Gastrocnemius medialis (tissue), 4 donors: ENCODE measurements around the gene OTOA. TPM values are rescaled to one million over a fixed set of nuclear protein-coding genes. Genes with fewer than 3 reads are reported as not detected.
"Not testable (repeated sequence)": the region's sequence is repeated elsewhere in the genome, so short reads cannot be mapped to it uniquely, and the experiment has no call there.

ENCODE experiments used
- ATAC-seq, 2 donors: fragments of 150-250 bp; one replicate each; pipeline ENCODE4 v1.9.1; 2016
- DNase-seq, 2 donors: peaks; one replicate each; pipeline ENCODE4 v3.0.0-alpha.2; 2019
- H3K27ac ChIP-seq, 4 donors: fragments of 200-600 bp; sonication (generic); 1 replicate in 1 of 4; 2 replicates in 3 of 4; pipeline ENCODE4 v1.5.1; 2016 to 2018; ENCODE audit warnings: mild to moderate bottlenecking in 2 of 4, moderate library complexity in 1 of 4
- H3K27me3 ChIP-seq, 3 donors: fragments of 200-600 bp; sonication (generic) in 2 of 3; 1 replicate in 1 of 3; 2 replicates in 2 of 3; pipeline versions ENCODE4 v1.5.1 to v1.6.0; 2016 to 2019; ENCODE audit warnings: mild to moderate bottlenecking in 1 of 3, moderate library complexity in 1 of 3
- H3K36me3 ChIP-seq, 2 donors: fragments of 200-600 bp; sonication (generic) in 1 of 2; one replicate each; pipeline ENCODE4 v1.5.1; 2017 to 2018
- H3K4me1 ChIP-seq, 2 donors: fragments of 200-600 bp; sonication (generic) in 1 of 2; one replicate each; pipeline ENCODE4 v1.5.1; 2016 to 2017; ENCODE audit warnings: mild to moderate bottlenecking in 2 of 2
- H3K4me3 ChIP-seq, 4 donors: fragments of 200-600 bp; sonication (generic) in 3 of 4; 1 replicate in 1 of 4; 2 replicates in 3 of 4; pipeline ENCODE4 v1.5.1; 2016 to 2019; ENCODE audit warnings: mild to moderate bottlenecking in 2 of 4
- H3K9me3 ChIP-seq, 3 donors: fragments of 200-600 bp; sonication (generic) in 2 of 3; 1 replicate in 1 of 3; 2 replicates in 2 of 3; pipeline ENCODE4 v1.5.1; 2016 to 2019
- CTCF ChIP-seq, 5 experiments: fragments of 450-650 bp in 3 of 5; fragments of 200-600 bp in 2 of 5; sonication (generic) in 2 of 5; IDR thresholded peaks in 4 of 5; conservative IDR thresholded peaks in 1 of 5; 1 replicate in 4 of 5; 2 replicates in 1 of 5; pipeline ENCODE4 v1.5.1; 2016 to 2019; ENCODE audit warnings: antibody characterized with exemption in 5 of 5, mild to moderate bottlenecking in 3 of 5, moderate library complexity in 3 of 5
- POLR2A ChIP-seq, 2 donors: fragments of 450-650 bp; IDR thresholded peaks; one replicate each; pipeline ENCODE4 v1.6.1; 2017; ENCODE audit warnings: antibody characterized with exemption in 2 of 2, mild to moderate bottlenecking in 2 of 2, moderate library complexity in 2 of 2
- in situ Hi-C, 4 donors: fragments of 200-750 bp; cut with MboI; loops; one replicate each; pipeline versions ENCODE4 v1.15.0 to v1.8.0; 2017; ENCODE audit warnings: low sequenced_read_pairs in 4 of 4
- intact Hi-C: fragments of 100-400 bp; cut with DNase I; formaldehyde crosslinking; loops from one replicate; pipeline ENCODE4 v1.15.1; 2023; ENCODE audit warnings: low total_unique reads
- total RNA-seq, 4 donors: library from RNA; depleted of rRNA; stranded (reverse); fragments of >200 nt; gene quantifications; one replicate each; pipeline versions ENCODE4 v1.1.0 to v1.2.3, GENCODE V29; 2016

The OTOA gene
- total RNA-seq, 4 donors from 2014 or later: 1.6 TPM; not detected in 3

DNA sequence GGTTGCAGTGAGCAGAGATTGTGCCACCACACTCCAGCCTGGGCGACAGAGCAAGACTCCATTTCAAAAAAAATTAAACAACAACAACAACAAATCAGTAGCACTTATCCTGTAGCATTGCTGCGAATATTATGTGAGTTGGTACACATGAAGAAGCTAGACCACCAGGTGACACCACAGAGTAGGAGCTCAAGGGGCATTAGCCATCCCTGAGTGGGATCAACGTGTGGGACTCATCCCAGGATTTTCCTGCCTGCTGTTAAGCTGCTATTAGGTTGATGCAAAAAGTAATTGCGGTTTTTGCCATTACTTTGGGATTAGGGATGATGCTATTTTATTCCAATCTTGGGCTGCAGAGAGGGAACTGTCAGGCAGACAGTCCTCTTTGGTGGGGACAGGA, 47.2 kb downstream of the OTOA start:
- intact Hi-C loops: no loop called here
- in situ Hi-C loops: loop anchor here in 1 of 4 donors (25.0 kb wide), 1 partner anchor 124 kb away; the partner anchor contains the start of gene METTL9
- DNase-seq: no peak
- TF ChIP-seq CTCF (IDR thresholded peaks at IDR 0.05 in 4 of 5, conservative IDR thresholded peaks at IDR 0.05 in 1 of 5) (no peak), POLR2A (IDR thresholded peaks at IDR 0.05) (no peak)
- Histone ChIP-seq H3K27me3 (no peaks in the 10 kb centered on the region), H3K4me1 (peaks cover 0 to 7% of the 10 kb centered on the region in 2 donors), H3K36me3 (no peaks in the 10 kb centered on the region), H3K4me3 (no peak overlapping the region), H3K9me3 (no peaks in the 10 kb centered on the region), H3K27ac (no peak overlapping the region)
- ATAC-seq: no peak

DNA sequence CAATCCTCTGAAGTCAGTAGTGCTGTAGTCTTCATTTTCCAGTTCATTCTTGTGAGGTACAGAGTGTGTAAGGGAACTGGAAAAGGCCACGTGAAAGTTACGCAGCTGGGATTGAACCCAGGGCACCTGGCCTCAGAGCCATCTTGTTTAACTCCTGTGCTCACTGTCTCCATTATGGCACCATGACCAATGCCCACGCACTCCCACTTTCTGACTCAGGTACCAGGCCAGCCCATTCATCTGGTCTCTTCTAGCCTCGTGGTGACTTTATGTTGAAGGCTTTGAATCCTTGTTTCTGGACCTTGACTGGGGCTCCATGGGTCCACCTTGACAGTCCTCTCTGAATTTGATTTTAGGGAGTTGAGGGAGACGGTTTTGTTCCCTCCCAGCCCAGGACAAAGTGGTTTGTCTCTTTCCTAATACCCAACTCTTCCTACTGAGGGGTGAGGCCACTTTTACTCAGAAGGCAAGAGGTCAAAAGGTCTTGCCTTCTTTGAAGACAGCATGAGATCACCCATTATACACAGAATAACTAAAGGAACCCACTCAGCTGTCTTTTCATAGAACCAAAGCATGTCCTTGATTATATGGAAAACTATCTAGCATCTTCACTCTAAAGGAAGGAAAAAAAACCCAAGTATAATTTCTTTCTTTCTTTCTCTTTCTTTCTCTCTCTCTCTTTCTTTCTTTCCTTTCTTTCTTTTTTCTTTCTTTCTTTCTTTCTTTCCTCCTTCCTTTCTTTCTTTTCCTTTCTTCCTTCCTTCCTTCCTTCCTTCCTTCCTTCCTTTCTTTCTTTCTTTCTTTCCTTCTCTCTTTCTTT, 50.0 kb downstream of the OTOA start:
- ATAC-seq (no peak), DNase-seq (no peak)
- Histone ChIP-seq H3K9me3 (no peaks in the 10 kb centered on the region), H3K4me1 (peaks cover 0 to 2% of the 10 kb centered on the region in 2 donors), H3K27me3 (no peaks in the 10 kb centered on the region), H3K4me3 (no peak overlapping the region), H3K27ac (no peak overlapping the region), H3K36me3 (no peaks in the 10 kb centered on the region)
- intact Hi-C loops: no loop called here
- TF ChIP-seq POLR2A (IDR thresholded peaks at IDR 0.05) (no peak), CTCF (IDR thresholded peaks at IDR 0.05 in 4 of 5, conservative IDR thresholded peaks at IDR 0.05 in 1 of 5) (no peak)
- in situ Hi-C loops: loop anchor here in 1 of 4 donors (25.0 kb wide), 1 partner anchor 126 kb away; the partner anchor contains the start of gene METTL9

DNA sequence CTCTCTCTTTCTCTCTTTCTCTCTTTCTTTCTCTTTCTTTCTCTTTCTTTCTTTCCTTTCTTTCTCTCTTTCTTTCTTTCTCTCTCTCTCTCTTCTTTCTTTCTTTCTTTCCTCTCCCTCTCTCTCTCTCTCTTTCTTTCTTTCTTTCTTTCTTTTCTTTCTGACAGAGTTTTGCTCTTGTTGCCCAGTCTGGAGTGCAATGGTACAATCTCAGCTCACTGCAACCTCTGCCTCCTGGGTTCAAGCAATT, 50.5 kb downstream of the OTOA start:
- H3K9me3 ChIP-seq, H3K27ac ChIP-seq, H3K27me3 ChIP-seq, H3K4me3 ChIP-seq, H3K36me3 ChIP-seq, intact Hi-C loops, DNase-seq, H3K4me1 ChIP-seq, ATAC-seq: not testable (repeated sequence)
- in situ Hi-C loops: loop anchor here in 1 of 4 donors (25.0 kb wide), 1 partner anchor 127 kb away; the partner anchor contains the start of gene METTL9

DNA sequence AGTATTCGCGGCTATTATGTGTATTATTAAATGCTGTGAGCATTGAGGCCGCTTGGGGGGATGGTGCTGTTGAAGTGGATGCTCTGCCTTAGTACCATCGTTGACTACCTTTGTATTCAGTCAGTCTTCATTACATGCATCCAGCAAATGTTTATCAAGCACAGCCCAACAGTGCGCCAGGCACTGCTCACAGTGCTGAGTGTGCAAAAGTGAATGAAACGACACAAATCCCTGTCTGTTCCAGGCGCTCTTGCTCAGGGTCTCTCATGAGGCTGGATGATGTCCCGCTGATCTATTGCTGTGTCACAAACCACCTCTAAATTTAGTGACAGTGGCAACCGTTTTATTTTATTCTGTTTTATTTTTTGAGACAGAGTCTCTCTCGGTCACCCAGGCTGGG, 53.8 kb downstream of the OTOA start:
- H3K4me3 ChIP-seq: no peak overlapping the region
- no peaks in the 10 kb centered on the region for H3K9me3 ChIP-seq
- ATAC-seq (no peak), DNase-seq (no peak)
- TF ChIP-seq CTCF (IDR thresholded peaks at IDR 0.05 in 4 of 5, conservative IDR thresholded peaks at IDR 0.05 in 1 of 5): no peak
- TF ChIP-seq POLR2A (IDR thresholded peaks at IDR 0.05): no peak
- H3K4me1 ChIP-seq: no peaks in the 10 kb centered on the region
- intact Hi-C loops: no loop called here
- H3K27ac ChIP-seq: no peak overlapping the region
- no peaks in the 10 kb centered on the region for H3K36me3 ChIP-seq
- in situ Hi-C loops: loop anchor here in 1 of 4 donors (25.0 kb wide), 1 partner anchor 130 kb away; the partner anchor contains the start of gene METTL9
- H3K27me3 ChIP-seq: no peaks in the 10 kb centered on the region

DNA sequence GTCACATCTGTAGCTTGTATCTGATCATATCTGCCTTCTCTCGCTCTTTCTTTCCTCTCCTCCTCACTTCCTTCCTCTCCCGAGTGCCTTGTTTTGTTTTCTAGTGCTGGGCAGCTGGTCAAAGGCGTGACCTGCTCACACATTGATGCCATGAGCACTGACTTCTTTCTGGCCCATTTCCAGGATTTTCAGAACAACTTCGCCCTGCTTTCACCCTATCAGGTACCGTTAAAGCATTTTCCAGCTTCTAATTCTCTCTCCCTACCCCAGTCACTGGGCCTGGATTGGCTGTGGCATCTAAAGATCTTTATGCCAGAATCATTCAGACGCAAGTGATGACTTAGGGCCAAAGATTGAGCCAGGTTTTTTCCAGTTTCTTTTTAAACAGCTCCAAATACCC, 55.5 kb downstream of the OTOA start:
- in situ Hi-C loops: loop anchor here in 1 of 4 donors (25.0 kb wide), 1 partner anchor 132 kb away; the partner anchor contains the start of gene METTL9

More for the DNA sequence above, 55.5 kb downstream of the OTOA start:
- ATAC-seq (no peak), DNase-seq (no peak)
- Histone ChIP-seq H3K27ac (no peak overlapping the region), H3K9me3 (no peaks in the 10 kb centered on the region), H3K4me3 (no peak overlapping the region), H3K27me3 (no peaks in the 10 kb centered on the region), H3K36me3 (no peaks in the 10 kb centered on the region), H3K4me1 (no peaks in the 10 kb centered on the region)
- intact Hi-C loops: no loop called here
- TF ChIP-seq CTCF (IDR thresholded peaks at IDR 0.05 in 4 of 5, conservative IDR thresholded peaks at IDR 0.05 in 1 of 5) (no peak), POLR2A (IDR thresholded peaks at IDR 0.05) (no peak)
